ENCODE results near the gene DGKZ.
A peak's percentile ranks its signal among the peaks of the same experiment; 100 is the strongest.

The DGKZ gene

DNA sequence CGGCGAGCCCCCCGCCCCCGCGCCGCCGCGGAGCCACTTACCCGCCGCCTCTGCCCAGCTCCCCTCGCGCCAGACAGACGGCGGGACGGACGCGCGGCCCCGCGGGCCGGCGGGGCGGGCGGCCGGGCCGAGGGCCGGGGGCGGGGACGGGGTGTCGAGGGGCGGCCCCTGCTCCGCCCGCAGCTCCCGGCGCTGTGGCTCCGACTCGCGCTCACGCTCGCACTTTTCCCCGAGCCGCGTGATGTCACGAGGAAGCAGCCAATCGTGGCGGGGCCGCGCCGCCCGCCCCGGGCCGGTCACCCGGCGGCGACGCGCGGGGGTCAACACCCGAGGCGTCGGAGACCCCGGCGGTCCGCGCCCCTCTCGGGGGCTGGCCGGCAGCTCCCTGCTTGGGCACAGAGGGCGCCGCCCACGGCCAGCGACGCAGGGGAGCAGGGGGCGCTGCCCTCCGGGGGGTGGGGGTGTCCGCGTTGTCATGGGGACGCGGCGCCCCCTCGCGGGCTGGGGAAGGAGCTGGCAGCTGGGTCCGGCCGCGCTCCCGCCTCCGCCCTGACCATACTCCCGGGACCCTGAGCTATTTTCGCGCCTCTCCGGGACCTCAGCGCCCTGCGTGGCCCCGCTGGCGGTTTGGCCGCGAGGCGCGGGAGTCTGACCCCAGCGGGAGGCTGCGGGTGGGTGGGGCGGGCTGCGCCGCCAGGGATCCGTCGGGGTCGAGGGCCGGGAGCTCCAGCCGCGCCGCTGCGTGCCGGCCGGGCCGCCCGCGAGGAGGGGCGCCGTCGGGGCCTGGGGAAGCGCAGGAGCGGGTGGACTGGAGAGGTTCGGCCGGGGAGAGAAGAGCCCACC lies 44.5 kb downstream of the DGKZ start, which contains the start of gene CHRM4:
Gene CHRM4, minus strand, starts transcription at position 199 of the 843 bp plus-strand sequence. CDS start 5,219 bp downstream, outside the sequence.
- DNase-seq (ENCODE audit: low read depth in 2 of 3, low spot score in 2 of 3): no peak

DNA sequence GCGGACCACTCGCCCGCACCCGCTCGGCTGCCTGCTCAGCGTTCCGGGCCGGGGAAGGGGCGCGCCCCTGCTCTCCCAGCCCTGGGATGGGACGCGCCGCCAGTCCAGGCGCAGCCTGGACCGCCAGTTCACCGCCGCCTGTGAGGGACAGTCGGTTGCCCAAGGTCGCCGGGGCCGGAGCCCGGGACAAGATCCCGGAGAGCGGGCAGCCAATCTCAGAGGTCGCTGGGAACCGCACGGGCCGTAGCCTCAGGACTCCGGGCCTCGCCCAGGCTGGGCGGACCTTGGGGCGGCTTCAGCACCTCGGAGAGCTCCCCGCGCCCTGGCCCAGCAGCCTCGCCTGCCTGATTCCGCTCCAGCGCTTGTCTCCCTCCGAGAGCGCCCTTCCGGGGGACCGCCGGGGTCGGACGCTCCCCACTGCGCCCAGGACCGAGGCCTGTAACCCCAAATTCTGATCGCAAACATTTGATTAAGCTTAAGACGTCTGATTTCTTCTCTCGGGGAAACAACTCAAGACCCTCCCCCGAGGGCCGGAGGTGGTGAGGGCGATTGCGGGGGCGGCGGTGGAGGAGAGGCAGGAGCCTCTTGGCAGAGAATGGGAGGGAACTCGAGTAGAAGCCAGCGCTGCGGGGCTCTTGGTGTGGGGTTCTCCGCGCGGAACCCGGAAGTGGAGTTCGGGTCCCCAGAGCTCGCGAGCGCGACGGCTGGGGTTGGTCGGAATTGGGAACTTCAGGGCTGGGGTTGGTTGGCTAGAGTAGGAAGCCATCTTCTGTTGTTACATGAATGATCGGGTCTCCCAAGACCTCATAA lies 45.4 kb downstream of the DGKZ start:
- DNase-seq (ENCODE audit: low read depth in 2 of 3, low spot score in 2 of 3): peak; percentile 54 to 71 (median 61)

DNA sequence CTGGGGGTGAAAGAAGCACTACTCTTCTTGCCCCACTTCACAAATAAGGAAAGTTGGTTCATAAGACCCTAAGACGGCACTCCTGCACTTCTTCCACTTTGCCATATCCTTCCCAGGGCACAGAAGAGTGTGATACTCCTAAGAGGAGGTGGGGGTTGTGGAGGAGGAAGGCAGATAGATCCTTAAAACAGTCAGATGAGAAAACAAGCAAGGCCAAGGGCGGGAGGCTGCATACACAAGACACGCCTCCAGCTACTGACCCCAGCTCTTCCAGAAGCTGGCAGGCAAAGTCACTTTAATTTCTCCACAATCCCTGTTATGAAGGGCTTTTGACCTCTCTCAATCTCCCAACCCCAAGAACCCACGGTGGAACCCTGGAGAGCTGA lies 46.0 kb downstream of the DGKZ start:
- DNase-seq (ENCODE audit: low read depth in 2 of 3, low spot score in 2 of 3): no peak

DNA sequence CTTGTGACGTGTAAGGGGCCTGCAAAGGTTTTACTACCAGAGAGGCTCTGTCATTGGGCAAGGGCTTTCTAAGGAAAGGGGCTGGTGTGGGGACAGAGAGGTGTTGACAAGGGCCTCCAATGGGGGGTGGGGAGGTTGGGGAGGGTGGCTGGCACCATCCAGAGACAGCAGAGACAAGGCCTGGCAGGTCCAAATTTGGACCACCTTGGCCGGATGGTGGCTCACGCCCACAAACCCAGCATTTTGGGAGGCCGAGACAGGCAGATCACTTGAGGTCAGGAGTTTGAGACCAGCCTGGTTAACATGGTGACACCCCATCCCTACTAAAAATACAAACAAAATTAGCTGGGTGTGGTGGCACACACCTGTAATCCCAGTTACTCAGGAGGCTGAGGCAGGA lies 46.5 kb downstream of the DGKZ start:
- DNase-seq (ENCODE audit: low read depth in 2 of 3, low spot score in 2 of 3): no peak

DNA sequence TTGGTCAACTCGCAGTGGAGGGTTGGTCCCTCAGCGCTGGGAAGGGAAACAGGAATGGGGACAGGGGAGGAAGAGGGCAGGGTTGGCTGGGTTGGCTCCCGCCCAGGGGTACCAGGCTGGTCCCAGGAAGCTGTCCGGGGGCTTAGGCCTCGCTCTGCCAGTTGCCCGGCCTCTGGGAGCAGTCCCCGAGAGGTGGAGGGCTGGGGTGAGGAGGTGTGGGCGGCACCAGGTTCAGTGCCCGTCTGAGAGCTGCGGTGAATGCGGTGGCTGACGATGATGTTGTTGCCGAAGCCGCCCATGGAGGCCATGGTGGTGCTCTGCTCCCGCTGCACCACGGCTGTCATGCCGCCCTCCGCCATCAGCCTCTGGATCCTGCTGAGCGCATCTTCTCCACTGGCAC lies 50.3 kb downstream of the DGKZ start:
- no peak for DNase-seq (ENCODE audit: low read depth in 2 of 3, low spot score in 2 of 3)

DNA sequence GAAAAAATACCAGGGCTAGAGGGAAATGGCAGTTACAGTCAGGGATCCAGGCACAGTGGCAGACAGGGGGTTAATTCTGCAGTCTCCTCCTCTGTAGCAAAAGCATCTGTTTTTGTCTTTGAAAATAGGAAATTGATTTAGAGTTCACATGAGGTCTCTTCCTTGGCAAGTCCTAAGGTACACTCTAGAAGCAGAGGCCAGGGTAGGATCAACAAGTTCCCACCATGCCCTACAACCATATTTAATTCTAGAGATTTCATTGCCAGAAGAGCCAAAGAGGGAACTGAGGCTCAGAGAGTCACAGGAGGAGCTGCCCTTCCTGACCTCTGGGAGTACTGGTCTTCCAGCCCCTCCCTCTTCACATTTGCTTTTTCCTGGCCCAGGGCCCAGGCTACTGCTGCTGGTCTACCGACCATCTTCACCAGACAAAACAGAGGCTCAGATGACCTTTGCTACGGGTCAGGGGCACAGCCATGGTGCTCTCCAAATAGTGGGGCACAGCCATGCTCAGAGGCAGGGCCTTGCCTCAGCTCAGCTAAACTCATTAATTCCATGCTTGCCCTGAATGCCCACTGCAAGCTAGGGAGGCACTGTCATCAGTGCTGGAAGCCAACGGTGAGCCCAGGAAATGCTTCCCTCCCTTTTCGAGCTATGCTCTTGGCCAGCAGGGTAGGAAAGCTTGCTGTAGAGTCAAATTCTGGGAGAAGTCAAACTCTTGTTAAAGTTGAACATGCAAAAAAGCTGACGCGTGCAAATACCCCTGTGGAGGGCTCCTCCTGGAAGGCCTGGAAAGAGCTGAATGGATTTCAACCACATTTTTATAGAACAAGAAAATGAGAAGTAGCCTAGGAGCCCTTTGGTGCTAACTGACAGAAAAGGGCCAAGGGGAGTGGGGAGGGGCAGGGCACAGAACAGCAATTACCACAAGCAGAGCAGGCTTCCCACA lies 56.0 kb downstream of the DGKZ start:
- no peak for DNase-seq (ENCODE audit: low read depth in 2 of 3, low spot score in 2 of 3)

DNA sequence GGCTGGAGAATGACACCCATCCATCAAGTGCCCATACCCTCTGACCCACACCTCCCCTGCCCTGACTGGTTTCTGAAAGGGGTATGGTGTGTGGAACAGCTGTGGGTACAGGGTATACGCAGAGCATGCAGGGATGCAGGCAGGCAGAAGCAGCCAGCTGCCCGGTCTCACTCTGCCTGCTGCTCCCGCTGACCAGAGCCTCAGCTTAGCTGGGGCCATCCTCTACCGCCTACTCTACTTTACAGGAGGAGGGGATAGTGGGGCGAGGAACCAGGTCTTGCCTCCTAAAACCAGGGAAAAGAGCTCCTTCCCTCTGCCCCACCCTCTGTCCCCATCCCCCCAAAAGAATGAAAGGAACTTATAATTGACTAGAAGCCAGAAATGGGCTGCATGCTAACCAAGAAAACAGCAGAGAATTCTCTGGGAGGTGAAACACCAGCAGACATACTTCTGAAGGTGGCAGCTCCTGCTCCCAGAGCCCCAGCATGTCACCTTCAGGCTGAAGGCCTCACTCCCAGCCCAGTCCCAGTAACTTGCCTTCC lies 57.3 kb downstream of the DGKZ start:
- no peak for DNase-seq (ENCODE audit: low read depth in 2 of 3, low spot score in 2 of 3)

DNA sequence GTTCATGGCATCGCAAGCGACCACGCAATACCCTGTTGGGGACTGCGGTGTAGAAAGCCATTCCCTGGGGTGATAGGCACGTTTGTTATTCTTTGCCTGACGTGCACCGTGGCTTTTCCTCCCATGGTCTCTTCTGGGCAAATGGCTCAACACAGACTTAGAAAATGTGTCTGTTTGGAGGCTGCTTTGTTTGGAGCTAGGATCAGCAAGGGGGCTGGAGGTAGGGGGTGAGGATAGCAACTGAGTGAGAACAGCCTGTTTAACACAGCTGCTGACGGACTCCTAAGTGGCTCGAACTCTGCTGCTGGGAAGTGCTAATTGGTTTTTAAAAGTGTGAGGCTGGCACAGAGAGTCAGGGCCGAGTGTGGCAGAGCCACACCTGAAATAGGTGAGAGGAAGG lies 60.4 kb downstream of the DGKZ start:
- no peak for DNase-seq (ENCODE audit: low read depth in 2 of 3, low spot score in 2 of 3)

DNA sequence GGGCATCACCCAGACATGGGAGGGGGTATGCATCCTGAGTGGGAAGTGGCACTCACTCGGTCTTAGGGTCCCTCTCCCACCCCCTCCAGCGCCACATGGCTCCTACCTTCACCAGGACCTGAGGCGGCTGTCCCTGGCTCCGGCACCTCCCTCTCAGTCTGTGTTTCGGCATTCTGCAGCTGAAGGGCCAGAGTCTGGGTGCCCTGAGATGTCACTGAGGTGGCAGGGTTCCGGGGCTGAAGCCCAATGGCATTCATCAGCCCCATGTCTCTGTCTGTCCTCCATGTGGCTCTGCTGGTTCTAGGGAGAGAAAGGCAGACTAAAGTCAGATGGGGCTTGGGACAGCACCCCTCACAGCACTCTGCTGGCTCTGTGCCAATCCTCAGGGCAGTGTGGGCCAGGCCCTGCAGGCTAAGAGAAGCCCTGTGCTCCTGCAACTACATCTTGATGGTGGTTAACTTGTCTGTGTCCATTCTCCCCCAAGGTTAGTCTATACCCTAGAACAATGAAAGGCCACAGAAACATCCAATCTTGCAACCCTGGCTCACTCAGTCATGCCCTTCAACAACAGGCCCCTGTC lies 61.2 kb downstream of the DGKZ start:
- DNase-seq (ENCODE audit: low read depth in 2 of 3, low spot score in 2 of 3): no peak

DNA sequence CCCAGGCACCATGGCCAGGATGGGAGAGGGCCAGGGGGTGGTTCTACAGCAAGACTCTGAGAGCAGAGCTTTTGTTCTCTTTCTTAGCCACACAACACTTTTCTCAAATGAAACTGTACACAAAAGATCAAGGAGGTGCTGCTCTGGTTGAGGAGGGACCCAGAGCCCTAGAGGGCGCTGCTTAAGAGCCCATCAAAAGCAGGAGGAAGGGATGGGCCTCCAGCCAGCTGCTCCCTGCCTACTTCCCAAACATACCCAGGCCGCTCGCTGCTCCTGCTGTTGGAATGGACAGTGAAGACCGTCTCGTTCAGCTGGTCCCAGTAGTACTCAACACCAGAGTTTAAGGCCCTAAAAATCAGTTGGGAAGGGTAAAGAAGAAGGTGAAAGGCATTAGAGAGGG lies 62.8 kb downstream of the DGKZ start:
- DNase-seq (ENCODE audit: low read depth in 2 of 3, low spot score in 2 of 3): no peak

DNA sequence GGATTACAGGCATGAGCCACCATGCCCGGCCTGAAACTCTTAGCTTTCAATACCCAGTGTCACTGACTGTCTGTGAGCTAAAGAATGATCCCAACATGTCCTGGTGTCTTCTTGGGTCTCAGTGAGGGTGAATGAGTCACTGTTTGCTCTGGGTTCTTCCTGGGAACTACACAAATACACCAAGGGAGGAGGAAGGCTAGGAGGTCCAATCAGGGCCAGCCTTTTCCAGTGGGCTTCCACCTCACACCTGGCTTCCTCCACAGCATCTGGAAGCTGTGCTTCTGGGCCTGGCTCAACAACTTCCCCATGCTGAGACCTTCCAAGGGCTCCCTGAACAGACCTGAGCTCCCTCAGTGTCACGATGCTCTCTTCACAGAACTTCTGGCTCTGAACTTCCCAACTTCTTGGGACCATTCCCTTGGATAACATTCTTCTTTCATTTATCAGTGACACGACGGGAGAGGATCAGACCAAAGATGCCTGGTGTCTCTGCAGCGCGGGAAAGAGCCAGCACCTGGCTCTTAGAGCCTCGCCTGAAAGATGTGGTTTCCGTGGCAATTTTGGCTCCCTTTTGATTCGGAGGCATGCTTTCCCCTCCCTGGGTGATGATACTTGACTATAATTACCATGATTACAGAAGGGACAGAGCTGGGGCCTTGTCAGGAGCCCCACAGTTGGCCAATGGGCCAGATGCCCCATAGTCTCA lies 66.7 kb downstream of the DGKZ start:
- no peak for DNase-seq (ENCODE audit: low read depth in 2 of 3, low spot score in 2 of 3)

DNA sequence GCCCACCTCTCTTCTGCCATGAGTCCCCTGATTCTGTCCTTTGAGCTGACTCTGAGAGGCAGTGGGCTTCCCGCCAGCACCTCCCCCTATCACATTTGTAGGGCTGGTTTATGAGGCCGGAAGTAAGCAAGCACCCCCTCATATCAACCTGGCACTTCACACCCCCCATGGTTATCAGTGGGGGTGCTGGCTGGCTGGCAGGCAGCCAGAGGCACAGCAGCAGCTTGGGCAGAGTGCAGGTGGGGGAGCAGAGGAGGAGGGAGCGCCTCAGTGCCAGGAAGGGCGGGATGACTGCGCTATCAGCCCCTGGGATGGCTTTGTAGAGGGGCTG lies 67.2 kb downstream of the DGKZ start:
- DNase-seq (ENCODE audit: low read depth in 2 of 3, low spot score in 2 of 3): no peak

DNA sequence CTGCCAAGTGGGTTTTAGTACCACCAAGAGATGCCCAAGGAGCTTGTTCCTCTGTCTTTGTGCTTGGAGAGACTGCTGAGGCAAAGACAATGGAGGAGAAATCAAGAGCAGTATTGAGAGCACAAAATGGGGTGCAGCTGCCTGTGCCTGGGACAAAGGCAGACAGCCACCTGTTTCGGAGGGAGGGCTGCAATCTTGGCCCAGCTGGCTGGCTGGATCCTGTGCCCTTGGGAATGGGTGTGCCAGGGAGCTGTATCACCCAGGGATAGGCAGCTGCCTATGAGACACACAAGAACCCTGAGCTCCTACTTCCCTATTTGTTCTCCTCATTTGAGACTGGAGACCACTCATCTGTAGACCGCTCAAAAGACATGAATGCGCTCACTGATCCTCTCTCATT lies 67.6 kb downstream of the DGKZ start:
- DNase-seq (ENCODE audit: low read depth in 2 of 3, low spot score in 2 of 3): no peak

DNA sequence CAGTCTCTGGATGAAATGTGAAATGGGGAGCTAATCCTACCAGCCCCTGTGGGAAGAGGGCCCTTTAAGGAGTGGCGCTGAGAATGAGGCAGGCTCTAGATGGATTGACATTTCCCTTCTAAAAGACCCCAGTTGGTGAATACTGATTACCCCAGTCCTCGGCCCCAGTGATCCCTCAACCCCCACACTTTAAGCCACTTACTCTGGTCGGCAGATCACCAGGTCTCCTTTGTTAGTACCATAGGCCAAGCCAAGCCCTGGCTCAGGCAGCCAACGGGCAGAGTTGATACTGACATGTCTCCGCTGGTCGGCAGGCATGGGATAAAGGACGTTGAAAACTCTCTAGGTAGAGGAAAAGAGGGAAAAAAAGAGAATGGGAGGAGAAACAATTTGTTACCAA lies 70.4 kb downstream of the DGKZ start:
- no peak for DNase-seq (ENCODE audit: low read depth in 2 of 3, low spot score in 2 of 3)

DNA sequence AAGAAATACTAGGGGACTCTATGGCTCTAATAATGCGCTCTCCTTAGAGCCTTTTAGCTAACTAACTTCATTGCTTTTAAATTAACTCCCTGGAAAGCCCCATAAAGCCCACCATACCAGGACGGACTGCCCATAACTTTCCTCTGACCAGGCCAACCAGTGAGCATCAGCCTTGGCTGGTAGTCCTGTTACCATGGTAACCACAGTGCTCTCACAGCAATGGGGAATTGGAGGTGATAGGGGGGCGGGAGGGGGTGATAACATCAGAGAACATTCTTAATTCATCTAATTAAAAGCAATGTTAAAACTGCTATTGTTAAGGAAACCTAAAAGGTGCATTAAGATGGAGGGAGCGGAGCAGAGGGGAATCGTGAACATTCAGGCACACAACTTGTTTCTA lies 71.5 kb downstream of the DGKZ start:
- DNase-seq (ENCODE audit: low read depth in 2 of 3, low spot score in 2 of 3): no peak

DNA sequence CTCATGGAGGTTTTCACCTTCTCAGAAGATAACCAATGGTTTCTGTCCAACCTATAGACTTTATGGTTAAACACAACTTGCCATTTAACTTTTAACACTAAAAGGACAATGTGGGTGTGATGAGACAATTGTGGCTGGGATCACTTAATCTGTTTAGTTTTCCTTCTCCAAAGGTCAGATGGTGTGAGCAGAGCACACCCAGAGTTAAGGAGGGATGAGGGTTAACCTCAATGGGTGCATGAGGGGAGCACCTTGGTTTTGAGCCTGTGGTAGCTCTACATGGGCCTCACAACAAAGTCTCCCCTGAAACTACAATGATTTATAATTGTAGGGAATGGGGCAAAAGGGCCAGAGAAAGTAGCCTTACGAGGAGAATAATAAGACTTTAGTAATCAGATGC lies 73.2 kb downstream of the DGKZ start:
- DNase-seq (ENCODE audit: low read depth in 2 of 3, low spot score in 2 of 3): no peak

DNA sequence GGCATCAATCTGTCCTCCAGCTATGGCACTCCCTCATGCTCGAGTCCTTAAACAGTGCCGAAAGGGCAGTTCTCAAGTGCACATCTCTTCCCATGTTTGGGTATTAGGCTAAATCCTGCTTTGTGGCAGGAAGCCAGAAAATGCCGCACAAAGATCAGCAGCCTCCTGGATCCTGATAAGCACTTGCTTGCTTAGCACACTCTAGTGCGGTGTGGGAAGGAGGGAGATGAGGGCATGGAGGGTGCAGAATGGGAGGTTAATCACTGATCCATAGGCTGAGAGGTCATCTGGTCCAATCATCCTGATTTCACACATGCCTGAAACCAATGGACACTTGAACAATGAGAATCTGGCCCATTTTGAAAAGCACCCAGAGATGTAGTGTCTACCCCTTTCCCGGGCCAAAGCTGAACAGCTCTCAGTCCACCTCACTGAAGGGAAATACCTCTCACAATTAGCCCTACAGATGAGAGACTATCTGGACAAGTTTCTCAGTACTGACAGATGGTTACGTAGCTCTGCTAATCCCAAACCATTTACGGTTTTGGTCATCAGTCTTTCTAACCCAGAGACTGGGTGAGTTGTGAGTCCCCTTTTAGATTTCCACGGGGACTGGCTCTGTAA lies 74.1 kb downstream of the DGKZ start:
- DNase-seq (ENCODE audit: low read depth in 2 of 3, low spot score in 2 of 3): no peak

DNA sequence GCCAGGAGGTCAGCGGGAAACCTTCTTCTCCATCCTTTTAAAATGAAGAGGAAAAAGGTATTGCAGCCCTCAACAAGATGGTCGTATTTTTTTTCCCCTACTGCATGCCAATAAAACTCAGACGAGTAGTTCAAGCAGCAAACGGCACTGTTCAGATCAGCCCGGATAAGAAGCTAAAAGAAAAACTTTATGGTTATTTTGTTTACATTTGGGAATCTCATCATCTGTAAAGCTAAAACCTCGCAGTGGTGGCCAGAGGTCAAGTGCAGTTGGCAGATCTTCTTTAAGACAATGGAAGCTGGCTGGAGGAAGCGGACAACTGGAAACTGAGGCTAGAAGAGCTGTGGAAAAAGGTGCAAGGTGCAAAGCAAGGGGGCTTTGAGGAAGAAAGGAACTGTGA lies 75.3 kb downstream of the DGKZ start:
- no peak for DNase-seq (ENCODE audit: low read depth in 2 of 3, low spot score in 2 of 3)

DNA sequence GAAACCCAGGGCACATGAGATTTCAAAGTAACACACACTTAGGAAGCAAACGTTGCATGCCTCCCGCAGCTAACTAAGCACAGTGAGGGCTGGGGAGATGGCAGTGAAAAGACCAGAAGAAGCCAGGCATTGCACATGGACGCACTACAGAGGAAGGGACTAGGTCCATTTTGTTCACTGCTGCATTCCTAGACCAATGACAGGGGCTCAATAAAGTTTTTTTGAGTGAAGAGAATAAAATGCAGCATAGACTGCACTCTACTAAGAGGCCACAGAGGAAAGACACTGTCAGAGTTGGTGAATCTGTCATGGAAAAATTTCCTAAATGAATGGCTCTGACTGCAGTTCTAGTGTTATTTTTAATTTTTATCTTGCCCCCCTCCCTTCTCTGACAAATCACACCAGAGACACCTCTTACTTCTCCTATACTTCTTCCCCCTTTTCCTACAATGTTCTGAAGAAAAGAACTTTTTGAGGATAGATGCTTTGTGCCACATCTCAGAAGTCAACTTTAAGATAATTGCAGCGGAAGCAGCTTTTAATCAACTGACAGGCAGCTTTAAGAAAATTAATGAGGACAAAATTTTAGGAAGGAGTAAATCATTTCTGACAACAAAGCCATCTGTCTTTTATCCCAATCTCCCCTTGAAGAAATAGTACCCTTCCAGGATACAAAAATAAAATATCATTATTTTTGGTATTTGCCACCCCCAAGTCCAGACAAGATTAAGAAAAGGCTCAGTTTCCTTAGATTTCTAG lies 79.1 kb downstream of the DGKZ start:
- no peak for DNase-seq (ENCODE audit: low read depth in 2 of 3, low spot score in 2 of 3)

All from activated CD8-positive, alpha-beta memory T cell treated with anti-CD3 and anti-CD28 coated beads for 48 hours (primary cell).